Esophagus (tissue), 2 donors: ENCODE measurements around the gene TASP1. TPM values are rescaled to one million over a fixed set of nuclear protein-coding genes. Genes with fewer than 3 reads are reported as not detected.

Experiments
- H3K27ac ChIP-seq, 2 donors: one replicate each; pipeline ENCODE4 v1.5.1; 2013; ENCODE audit warnings: low read depth in 2 of 2, mild to moderate bottlenecking in 2 of 2, inconsistent platforms in 1 of 2, low read length in 1 of 2, moderate library complexity in 1 of 2
- H3K27me3 ChIP-seq, 2 donors: one replicate each; pipeline ENCODE4 v1.6.1; 2013; ENCODE audit warnings: low read length in 2 of 2, control low read depth in 1 of 2, mild to moderate bottlenecking in 1 of 2; ENCODE audit not compliant: insufficient read depth in 2 of 2, control insufficient read depth in 1 of 2
- H3K36me3 ChIP-seq, 2 donors: one replicate each; pipeline ENCODE4 v1.6.1; 2013; ENCODE audit warnings: low read length in 1 of 2; ENCODE audit not compliant: control insufficient read depth in 2 of 2, insufficient read depth in 2 of 2
- H3K4me1 ChIP-seq, 2 donors: one replicate each; pipeline ENCODE4 v1.6.1; 2013; ENCODE audit warnings: low read length in 1 of 2; ENCODE audit not compliant: control insufficient read depth in 2 of 2, insufficient read depth in 2 of 2
- H3K4me3 ChIP-seq, 2 donors: one replicate each; pipeline ENCODE4 v1.5.1; 2013; ENCODE audit warnings: low read length in 2 of 2, mild to moderate bottlenecking in 2 of 2, low read depth in 1 of 2, moderate library complexity in 1 of 2
- H3K9me3 ChIP-seq, 2 donors: one replicate each; pipeline ENCODE4 v1.6.1; 2013; ENCODE audit warnings: mild to moderate bottlenecking in 2 of 2, low read depth in 1 of 2, low read length in 1 of 2, moderate library complexity in 1 of 2; ENCODE audit not compliant: control insufficient read depth in 2 of 2, insufficient read depth in 1 of 2
- WGBS, 2 donors: extraction: QIAGEN DNeasy Blood & Tissue Kit; methylation state at CpG; one replicate each; pipeline ENCODE4 v1.1.7; 2013; 5-methylcytosine and 5-hydroxymethylcytosine counted together
- polyA plus RNA-seq, 2 donors: library from polyadenylated mRNA; stranded (reverse); fragments of 200-250 nt; gene quantifications; one replicate each; pipeline ENCODE4 v1.2.3, GENCODE V29; 2013
- donor health status: healthy with polysubstance abuse.
- donor health status: Bipolar disorder and iron deficiency.

TASP1 gene
- polyA plus RNA-seq, 2 donors: 3.5 to 4.9 TPM

DNA sequence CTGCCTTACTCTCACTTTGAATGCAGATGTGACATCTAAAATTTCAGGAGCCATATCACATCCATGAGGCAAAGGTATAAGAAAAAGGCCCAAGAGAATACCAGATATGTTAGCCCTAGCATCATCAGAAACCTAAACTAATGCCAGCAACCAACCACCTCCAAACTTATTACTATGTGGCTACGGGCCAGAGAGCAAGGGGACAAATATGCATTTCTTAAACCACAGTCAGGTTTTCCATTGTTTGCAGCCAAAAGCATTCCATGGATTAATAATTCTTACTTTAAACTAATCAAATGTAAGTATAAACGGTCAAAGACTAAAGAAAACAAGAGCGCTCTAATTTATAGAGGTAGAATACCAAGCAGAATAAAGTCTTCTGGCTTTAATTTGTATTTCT lies 84.7 kb downstream of the TASP1 start:
- Histone ChIP-seq H3K4me1 (no peaks in the 10 kb centered on the region), H3K9me3 (no peaks in the 10 kb centered on the region), H3K27me3 (no peaks in the 10 kb centered on the region), H3K4me3 (no peak overlapping the region), H3K36me3 (no peaks in the 10 kb centered on the region), H3K27ac (no peak overlapping the region)
- WGBS, 2 donors: 75 to 81% methylated on average over 3 of the region's 3 CpGs

DNA sequence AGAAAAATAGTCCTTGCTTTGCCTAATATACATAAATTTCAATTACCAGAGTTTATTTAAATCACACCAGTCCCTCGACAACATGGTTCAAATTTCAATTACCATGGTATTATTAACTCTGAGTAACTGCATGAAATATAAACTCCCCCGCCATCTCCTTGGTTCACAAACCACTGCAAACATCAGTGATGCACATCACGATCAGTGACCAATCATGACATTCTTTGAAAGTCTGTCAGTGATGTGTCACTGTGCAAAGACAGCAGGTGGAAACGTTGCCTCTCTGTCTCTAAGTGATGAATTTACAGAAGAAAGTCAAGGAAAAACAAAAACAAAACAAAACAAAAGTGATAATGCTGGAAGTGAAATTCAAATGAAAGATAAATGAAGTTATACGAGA lies 86.7 kb downstream of the TASP1 start:
- Histone ChIP-seq H3K4me3 (no peak overlapping the region), H3K9me3 (no peaks in the 10 kb centered on the region), H3K27me3 (no peaks in the 10 kb centered on the region), H3K4me1 (no peaks in the 10 kb centered on the region), H3K27ac (no peak overlapping the region), H3K36me3 (no peaks in the 10 kb centered on the region)
- whole genome bisulfite sequencing, 2 donors: 90% methylated on average over 5 of the region's 5 CpGs

DNA sequence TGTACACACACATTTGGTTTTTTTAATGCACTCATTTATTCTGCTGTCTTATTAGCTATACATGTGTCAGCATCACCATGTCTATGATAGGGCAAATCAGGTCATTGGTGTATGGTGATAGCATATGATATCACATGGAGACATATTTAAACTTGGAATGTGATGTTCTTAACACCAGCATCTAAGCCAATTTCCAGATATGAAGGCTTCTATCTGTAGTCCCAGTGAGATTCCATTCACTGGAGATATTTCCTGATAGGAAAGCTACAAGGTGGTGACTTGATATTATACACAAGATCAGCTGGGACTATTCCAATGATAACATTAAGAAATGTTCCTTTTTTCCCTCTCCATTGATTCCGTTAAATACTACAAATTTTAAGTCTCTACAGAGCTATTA lies 89.3 kb downstream of the TASP1 start:
- no peak overlapping the region for H3K27ac ChIP-seq
- H3K4me3 ChIP-seq: no peak overlapping the region
- no peaks in the 10 kb centered on the region for H3K27me3 ChIP-seq
- 93 to 100% methylated on average over 1 of the region's 1 CpG for WGBS, 2 donors
- no peaks in the 10 kb centered on the region for H3K4me1 ChIP-seq
- no peaks in the 10 kb centered on the region for H3K36me3 ChIP-seq
- no peaks in the 10 kb centered on the region for H3K9me3 ChIP-seq

DNA sequence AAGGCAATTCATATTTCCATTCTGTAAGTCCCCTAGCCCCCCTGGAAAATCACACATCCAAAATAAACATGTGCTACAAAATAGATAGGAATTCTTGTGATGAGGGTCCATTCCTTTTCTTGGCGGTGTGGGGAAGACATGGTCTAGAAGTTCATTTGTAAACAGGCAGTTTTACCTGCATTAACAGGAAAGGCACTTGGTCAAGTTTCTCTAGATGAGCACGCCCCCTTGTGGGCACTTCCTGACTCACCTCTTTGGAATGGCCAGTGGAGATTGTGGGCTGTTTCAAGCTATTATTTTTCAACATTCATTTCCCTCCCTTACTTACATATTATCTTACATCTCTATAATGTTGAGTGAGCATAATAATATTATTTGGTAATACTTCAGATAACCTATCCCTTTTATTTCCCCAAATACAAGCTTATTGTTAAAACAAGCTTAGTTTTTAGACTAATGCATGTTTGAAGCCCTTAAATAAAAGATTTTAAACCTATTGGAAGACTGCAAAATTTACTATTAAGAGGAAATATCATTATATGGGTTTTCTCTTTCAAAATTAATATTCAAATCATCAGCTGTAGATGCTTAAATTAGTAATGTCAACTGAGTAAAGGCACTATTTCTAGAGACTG lies 92.1 kb downstream of the TASP1 start:
- Histone ChIP-seq H3K27me3 (no peaks in the 10 kb centered on the region), H3K4me1 (no peaks in the 10 kb centered on the region)
- 10 to 15% methylated on average over 2 of the region's 2 CpGs for WGBS, 2 donors

DNA sequence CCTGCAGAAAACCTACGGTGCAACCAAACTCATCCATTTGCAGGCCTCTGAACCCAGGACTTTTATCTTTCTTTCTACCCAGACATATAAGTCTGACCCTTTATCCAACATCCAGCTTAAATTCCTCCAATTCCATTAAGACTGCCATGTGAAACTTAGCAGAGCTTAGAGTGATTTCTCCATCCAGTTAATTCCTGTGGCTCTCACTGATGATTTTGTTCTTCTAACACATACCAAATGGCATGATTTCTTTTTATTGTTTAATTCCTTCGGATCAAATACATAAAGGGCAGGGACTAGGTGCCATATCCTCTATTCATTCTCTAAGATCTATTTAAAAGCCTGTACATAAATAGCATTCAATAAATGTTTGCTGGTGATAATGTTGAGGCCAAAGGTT lies 92.9 kb downstream of the TASP1 start:
- H3K27me3 ChIP-seq: no peaks in the 10 kb centered on the region
- no peaks in the 10 kb centered on the region for H3K36me3 ChIP-seq
- 71 to 75% methylated on average over 2 of the region's 2 CpGs for WGBS, 2 donors
- H3K4me3 ChIP-seq: no peak overlapping the region
- H3K27ac ChIP-seq: no peak overlapping the region
- no peaks in the 10 kb centered on the region for H3K4me1 ChIP-seq
- H3K9me3 ChIP-seq: no peaks in the 10 kb centered on the region

More for the DNA sequence above, 92.1 kb downstream of the TASP1 start:
- no peak overlapping the region for H3K4me3 ChIP-seq
- H3K9me3 ChIP-seq: no peaks in the 10 kb centered on the region
- no peak overlapping the region for H3K27ac ChIP-seq
- H3K36me3 ChIP-seq: no peaks in the 10 kb centered on the region

DNA sequence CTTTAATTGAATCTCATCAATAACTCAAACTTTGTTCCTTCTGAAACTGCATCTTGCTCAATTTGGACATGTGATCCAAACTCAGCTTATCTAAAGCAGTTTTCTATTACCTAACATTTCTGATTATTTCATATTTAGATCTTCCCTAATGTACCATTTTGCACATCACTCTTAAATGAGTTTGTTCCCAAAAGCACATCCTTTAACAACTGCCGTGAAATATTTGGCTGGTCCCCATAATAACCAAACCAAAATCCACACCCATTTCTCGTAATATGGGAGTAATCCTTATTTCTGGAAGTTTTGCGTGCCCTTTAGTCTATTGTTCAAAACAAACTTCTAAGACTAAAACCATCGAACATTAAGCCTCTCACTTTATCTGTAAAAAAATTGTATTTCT lies 94.9 kb downstream of the TASP1 start:
- Histone ChIP-seq H3K27me3 (no peaks in the 10 kb centered on the region), H3K36me3 (no peaks in the 10 kb centered on the region), H3K27ac (no peak overlapping the region), H3K4me3 (no peak overlapping the region), H3K4me1 (no peaks in the 10 kb centered on the region), H3K9me3 (no peaks in the 10 kb centered on the region)
- WGBS, 2 donors: 94 to 97% methylated on average over 4 of the region's 4 CpGs

DNA sequence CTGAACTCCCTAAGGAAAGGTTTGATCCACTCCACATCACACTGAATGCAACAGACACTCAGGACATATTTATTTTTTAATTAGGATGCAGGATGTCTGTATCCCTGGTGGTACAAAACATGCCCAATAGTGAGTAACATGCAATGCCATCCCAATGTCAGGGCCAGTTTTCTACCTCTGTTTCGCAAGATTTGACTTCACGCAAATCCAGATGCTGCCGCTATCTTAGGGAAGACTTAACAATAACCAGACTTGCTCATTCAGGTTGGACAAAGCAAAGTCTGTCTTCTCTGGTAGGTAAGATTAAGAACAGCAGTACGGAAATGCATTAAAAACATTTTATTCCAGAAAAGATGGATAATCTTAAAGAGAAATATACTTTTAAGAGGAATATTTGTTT lies 103.1 kb downstream of the TASP1 start:
- no peak overlapping the region for H3K4me3 ChIP-seq
- no peaks in the 10 kb centered on the region for H3K27me3 ChIP-seq
- no peak overlapping the region for H3K27ac ChIP-seq
- WGBS, 2 donors: 95 to 98% methylated on average over 4 of the region's 4 CpGs
- H3K36me3 ChIP-seq: no peaks in the 10 kb centered on the region
- no peaks in the 10 kb centered on the region for H3K9me3 ChIP-seq
- no peaks in the 10 kb centered on the region for H3K4me1 ChIP-seq

DNA sequence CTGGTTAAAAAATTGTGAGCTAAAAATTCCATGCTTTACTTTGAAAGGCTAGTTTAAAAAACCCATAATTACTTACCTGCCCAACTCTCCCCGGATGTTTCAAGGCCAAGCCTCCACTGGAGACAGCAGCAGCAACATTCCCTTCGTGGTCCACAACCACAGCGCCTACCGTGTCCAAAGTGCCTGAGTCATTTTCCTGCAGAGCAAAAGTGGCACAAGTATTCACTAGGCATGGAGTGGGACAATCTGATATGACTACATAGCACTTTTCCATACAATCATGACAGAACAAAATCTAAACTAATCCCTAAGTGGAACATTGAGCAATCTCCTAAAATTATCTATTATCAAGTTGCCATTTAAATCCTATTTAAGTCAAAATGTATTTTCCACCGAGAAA lies 104.8 kb downstream of the TASP1 start:
- Histone ChIP-seq H3K4me1 (no peaks in the 10 kb centered on the region), H3K36me3 (no peaks in the 10 kb centered on the region), H3K4me3 (no peak overlapping the region), H3K27ac (no peak overlapping the region), H3K9me3 (no peaks in the 10 kb centered on the region), H3K27me3 (no peaks in the 10 kb centered on the region)
- 85 to 91% methylated on average over 5 of the region's 5 CpGs for WGBS, 2 donors

DNA sequence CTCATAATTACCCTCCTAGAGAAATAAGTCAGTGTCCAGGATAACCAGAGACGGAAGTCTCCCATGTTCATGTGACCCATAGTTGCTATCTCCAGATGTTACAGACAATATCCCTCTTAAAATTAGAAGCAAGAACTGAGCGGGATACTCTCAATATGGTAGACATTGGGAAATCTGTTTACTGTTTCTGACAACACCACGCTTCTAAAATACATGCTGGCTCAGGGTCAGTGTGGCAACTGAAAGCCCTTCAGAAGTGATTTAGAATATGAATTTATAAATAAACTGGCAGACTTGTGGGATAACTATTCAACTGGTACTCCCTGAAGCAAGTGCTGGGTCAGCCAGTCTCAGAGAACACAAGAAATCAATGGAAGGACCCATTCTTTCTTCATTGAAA lies 108.6 kb downstream of the TASP1 start:
- Histone ChIP-seq H3K4me3 (no peak overlapping the region), H3K27me3 (no peaks in the 10 kb centered on the region), H3K4me1 (no peaks in the 10 kb centered on the region), H3K27ac (no peak overlapping the region), H3K36me3 (no peaks in the 10 kb centered on the region), H3K9me3 (no peaks in the 10 kb centered on the region)
- 96% methylated on average over 3 of the region's 3 CpGs for WGBS, 2 donors

DNA sequence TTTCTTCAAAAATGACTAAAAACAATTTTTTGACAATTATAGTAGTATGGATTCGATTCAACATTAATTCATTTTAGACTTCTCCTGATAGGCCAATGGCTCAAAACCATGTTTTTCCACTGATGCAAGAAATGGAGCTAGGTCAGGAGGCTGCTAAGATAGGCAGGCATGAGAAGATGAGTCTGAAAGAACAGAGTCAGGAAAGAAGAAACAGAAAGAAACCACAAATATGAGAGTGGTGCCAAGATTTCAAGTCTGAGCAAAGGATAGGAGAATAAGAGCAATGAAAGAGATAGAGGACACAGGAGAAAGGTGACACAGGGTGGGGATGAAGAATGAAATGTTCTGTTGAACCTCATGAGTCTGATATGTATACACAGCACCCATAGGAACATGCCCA lies 112.2 kb downstream of the TASP1 start:
- WGBS, 2 donors: 97 to 100% methylated on average over 1 of the region's 1 CpG
- Histone ChIP-seq H3K4me1 (no peaks in the 10 kb centered on the region), H3K27me3 (no peaks in the 10 kb centered on the region)

More for the DNA sequence above, 112.2 kb downstream of the TASP1 start:
- no peak overlapping the region for H3K27ac ChIP-seq
- H3K4me3 ChIP-seq: no peak overlapping the region
- peaks cover 0 to 2% of the 10 kb centered on the region in 2 donors for H3K36me3 ChIP-seq
- no peaks in the 10 kb centered on the region for H3K9me3 ChIP-seq
